T follicular helper cell (primary cell): Measurements from ENCODE around the gene SELENOT.
"Not testable (repeated sequence)": the region's sequence is repeated elsewhere in the genome, so short reads cannot be mapped to it uniquely, and the experiment has no call there.

Experiments
- DNase-seq: peaks from one replicate; pipeline ENCODE4 v3.0.0-alpha.2; 2020; ENCODE audit warnings: low read depth

Gene SELENOT

GRCh38 chr3:150607267-150608065 is 4.3 kb downstream of the SELENOT start:
- no peak for DNase-seq

GRCh38 chr3:150609988-150610387 is 6.9 kb downstream of the SELENOT start:
- no peak for DNase-seq

DNA sequence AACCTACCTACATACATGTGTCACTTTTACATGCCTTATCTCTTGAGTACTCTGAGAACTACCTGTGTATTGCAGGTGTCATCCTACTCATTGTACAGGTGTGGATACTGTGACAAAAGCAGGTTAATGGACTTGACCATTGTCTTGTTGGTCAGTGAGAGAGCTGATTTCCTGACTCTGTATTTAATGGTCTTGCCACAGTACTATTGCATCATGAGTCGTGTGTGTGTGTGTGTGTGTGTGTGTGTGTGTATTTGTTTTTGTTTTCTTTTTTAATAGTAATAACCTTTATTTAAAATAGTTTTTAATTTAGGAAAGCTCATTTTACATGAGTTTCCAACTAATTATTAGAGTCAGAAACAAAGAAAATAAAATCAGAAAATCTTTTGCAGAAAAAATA is 7.7 kb downstream of the SELENOT start:
- DNase-seq: no peak

DNA sequence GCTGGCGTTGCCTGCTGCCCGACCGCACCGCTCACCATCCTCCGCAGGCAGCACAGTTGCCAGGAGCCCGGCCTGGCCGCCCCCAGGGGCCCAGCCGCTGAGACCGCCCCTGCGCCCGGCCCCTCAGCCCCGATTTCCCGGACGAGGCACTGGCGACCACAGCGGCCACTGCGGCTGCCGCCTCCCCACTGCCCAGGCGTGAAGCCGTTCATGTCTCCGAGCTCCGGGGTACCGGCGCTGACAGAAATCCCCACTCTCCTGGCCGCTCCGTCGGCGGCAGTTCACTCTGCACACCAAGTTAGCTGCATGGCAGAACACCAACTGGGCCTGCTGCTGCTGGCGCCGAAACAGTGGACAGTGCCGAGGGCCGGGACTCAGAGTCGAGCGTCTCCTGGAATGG is 8.5 kb downstream of the SELENOT start:
- DNase-seq: no peak

GRCh38 chr3:150612494-150612893 is 9.4 kb downstream of the SELENOT start:
- no peak for DNase-seq

- no peak for DNase-seq
Observed at GRCh38 chr3:150613034-150613433, 9.9 kb downstream of the SELENOT start.

GRCh38 chr3:150613709-150614480 is 10.8 kb downstream of the SELENOT start:
- no peak for DNase-seq

GRCh38 chr3:150620002-150620689 is 17.0 kb downstream of the SELENOT start:
- no peak for DNase-seq

- DNase-seq: not testable (repeated sequence)
Observed at GRCh38 chr3:150622955-150623354, 19.8 kb downstream of the SELENOT start.

DNA sequence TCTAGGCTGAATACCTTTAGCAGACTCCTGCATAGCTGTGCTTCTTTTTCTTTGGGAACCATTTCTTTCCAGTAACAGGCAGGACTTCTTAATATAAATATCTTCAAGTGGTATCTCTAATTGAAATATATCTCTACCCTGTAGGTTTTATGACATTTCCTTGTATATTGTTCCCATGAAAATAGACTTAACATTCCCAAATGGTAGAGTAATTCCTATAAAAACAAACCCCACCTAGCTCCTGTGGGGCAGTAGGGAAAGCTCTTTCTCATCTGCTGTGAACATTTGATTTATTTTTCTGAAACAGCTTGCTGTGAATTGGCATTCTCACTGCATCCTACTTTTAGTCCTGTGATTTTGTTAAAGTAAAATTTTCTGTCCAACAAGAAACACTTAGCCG is 20.8 kb downstream of the SELENOT start:
- DNase-seq: no peak

DNA sequence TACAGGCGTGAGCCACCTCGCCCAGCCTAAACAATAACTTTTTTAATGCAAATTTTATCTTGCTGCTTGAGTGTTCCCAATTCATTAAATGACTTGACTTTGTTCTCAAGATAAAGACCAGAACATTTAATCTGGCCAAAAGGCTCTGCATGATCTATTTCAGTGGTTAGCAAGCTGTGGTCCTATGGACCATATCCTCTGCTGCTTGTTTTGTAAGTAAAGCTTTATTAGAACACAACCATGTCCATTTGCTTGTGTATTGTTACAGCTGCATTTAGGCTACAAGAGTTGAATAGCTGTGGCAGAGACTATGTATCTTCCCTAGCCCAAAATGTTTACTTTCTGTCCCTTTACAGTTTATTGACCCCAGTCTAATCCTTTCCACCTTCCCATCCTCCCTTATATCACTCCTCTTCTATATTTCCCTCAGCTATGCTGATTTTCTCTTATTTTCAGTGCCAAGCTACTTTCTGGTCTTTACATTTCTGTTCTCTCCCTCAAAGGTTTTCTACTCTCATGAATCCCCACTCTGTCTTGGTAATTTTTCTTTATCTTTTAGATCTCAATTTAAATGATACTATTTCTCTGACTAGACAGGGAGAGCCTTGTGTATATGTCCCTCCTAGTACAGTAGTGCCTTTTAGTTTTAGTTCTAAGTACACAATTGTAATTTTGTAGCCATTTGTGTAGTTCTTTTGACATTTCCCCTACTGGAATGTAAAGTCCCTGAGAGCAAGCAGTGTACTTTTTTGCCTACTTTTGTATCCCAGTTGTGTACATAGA is 23.2 kb downstream of the SELENOT start:
- no peak for DNase-seq

GRCh38 chr3:150627557-150627956 is 24.4 kb downstream of the SELENOT start:
- DNase-seq: no peak

GRCh38 chr3:150631515-150632221 is 28.5 kb downstream of the SELENOT start:
- DNase-seq: no peak

GRCh38 chr3:150635076-150635475 is 32.0 kb downstream of the SELENOT start:
- no peak for DNase-seq

GRCh38 chr3:150635526-150635925 is 32.4 kb downstream of the SELENOT start:
- DNase-seq: no peak

DNA sequence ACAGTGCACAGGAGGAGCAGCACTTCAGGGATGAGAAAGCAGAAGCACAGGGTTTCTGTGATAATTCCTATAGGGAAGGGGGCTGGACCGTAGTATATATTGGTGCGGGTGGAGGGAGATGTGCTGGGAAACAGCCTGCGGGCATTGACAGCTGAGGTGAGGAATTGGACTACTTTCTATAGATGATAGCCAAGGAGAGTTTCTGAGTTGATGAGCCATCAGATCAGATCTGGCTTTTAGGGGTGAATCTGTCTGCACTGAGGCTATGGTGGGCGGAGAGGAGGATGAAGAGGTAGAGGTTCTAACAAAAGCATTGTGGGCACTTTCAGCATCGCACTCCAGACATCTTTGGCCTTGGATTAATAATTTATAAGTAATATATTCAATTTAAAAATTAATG is 33.1 kb downstream of the SELENOT start:
- DNase-seq: no peak

DNA sequence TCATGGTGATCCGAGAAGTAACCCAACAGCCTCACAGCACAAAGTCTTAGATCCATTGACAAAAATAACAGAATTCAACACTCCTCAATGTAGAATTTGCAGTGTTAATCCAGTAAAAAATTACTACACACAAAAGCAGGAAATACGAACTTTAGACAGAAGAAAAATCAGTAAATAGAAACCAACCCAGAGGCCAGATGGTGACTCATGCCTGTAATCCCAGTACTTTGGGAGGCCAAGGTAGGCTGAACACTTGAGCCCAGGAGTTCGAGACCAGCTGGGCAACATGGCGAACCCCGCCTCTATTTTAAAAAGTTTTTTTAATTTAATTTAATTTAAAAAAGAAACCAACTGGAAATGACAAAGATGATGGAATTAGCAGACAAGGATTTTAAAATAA is 36.1 kb downstream of the SELENOT start:
- DNase-seq: no peak

DNA sequence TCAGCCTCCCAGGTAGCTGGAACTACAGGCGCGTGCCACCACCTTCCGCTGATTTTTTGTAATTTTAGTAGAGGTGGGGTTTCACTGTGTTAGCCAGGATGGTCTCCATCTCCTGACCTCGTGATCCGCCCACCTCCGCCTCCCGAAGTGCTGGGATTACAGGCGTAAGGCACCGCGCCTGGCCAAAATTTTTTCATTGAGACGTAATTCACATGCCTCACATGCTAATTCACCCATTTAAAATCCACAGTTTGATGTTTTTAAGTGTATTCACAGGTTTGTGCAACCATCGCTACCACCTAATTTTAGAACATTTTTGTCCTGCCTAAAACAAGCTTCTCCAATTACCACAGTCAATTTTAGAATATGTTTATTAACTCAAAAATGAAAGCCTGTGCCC is 37.1 kb downstream of the SELENOT start:
- no peak for DNase-seq

DNA sequence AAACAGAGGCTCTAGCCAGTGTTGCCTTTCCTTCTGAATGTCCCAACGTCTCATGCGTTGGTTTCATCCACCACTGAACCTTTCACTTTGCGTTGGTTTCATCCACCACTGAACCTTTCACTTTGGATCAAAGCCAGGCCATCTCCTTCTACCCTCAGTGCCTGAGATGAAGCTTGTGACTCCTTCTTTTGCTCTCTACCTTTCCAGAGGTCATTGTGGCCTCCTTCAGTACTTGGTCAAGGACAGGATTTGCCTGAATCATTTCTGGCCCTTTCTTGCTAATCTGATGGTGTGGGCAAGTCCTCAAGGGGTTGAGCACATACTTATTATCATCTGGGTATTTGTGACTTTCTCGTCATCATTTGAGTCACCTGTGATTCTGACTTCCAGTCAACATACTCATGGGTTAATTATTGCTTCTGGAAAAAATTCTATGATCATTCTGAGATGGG is 50.0 kb downstream of the SELENOT start:
- DNase-seq: no peak

GRCh38 chr3:150656316-150656715 is 53.2 kb downstream of the SELENOT start:
- no peak for DNase-seq
